ENCODE results near the gene UHRF1. TPM values are rescaled to one million over a fixed set of nuclear protein-coding genes. Genes with fewer than 3 reads are reported as not detected.

The UHRF1 gene
- total and polyA plus RNA-seq, 2 of the 13 experiments (the other 11 are each of a cell fraction or from before 2014, with no cell fraction given), result 6.8 to 78.4 TPM

GRCh38 chr19:4977299-4978174, 68.2 kb downstream of the UHRF1 start:
- no peak overlapping the region for H3K27ac ChIP-seq (ENCODE audit: extremely low read length, insufficient read depth, low read length)

More at GRCh38 chr19:4977299-4978174, 68.2 kb downstream of the UHRF1 start:
- Histone ChIP-seq H3K4me1 (ENCODE audit: insufficient read depth, low read length) (peaks cover 44% of the 10 kb centered on the region), H3K79me2 (ENCODE audit: insufficient read depth, low read length) (peaks cover 72% of the 10 kb centered on the region), H3K36me3 (replicated peaks in 1 of 2; ENCODE audit: control insufficient read depth in 1 of 2, insufficient read depth in 2 of 2, low read length in 2 of 2) (peaks cover 4 to 26% of the 10 kb centered on the region in 2 experiments; a peak in 3 of 5 replicates), H3K4me3 (replicated peaks in 1 of 3; ENCODE audit: insufficient read depth in 1 of 3, low read depth in 2 of 3, low read length in 3 of 3) (no peak overlapping the region), H3K9ac (ENCODE audit: insufficient read depth, low read depth, low read length) (no peak overlapping the region), H3K4me2 (ENCODE audit: low read depth, low read length) (no peak overlapping the region), H3K9me3 (ENCODE audit: low read length) (no peaks in the 10 kb centered on the region), H2AFZ (ENCODE audit: low read length) (no peak overlapping the region), H3K27me3 (ENCODE audit: control insufficient read depth in 1 of 2, insufficient read depth in 2 of 2, low read length in 2 of 2) (no peaks in the 10 kb centered on the region), H4K20me1 (ENCODE audit: insufficient read depth, low read length) (peaks cover 47% of the 10 kb centered on the region)
- BruUV-seq (replicated peaks), result no TSS peak
- POLR2A ChIA-PET, result no interaction called here
- intact Hi-C loops (cut with micrococcal nuclease; ENCODE audit: unreplicated experiment) (no loop called here), in situ Hi-C loops (cut with HindIII; ENCODE audit: extremely low pct_ligation_motif_present, low pct_unique_long_range_greater_than_20kb) (no loop called here)
- CTCF ChIA-PET (ENCODE audit: low intra/inter-chr PET ratio, low total read pairs), result no interaction called here
- no peak for ATAC-seq
- no peak for FAIRE-seq
- TF ChIP-seq ZBTB33 (CRISPR knock-in tag; IDR thresholded peaks at IDR 0.05), result 0 out of 2 replicates have a peak, but pooled peaks have one; percentile 2
- no peak; the same call in 1 of the 2 replicates for TF ChIP-seq NRL (CRISPR knock-in tag; IDR thresholded peaks at IDR 0.05; ENCODE audit: borderline replicate concordance)
- no peak for TF ChIP-seq FOSL2 (CRISPR knock-in tag; IDR thresholded peaks at IDR 0.05)
- 94% methylated on average over 20 of the region's 36 CpGs for WGBS (ENCODE audit: low lambda C conversion rate)
- DNase-seq (ENCODE audit: low spot score), result no peak
